ENCODE results near the gene ARHGAP25.

The ARHGAP25 gene

DNA sequence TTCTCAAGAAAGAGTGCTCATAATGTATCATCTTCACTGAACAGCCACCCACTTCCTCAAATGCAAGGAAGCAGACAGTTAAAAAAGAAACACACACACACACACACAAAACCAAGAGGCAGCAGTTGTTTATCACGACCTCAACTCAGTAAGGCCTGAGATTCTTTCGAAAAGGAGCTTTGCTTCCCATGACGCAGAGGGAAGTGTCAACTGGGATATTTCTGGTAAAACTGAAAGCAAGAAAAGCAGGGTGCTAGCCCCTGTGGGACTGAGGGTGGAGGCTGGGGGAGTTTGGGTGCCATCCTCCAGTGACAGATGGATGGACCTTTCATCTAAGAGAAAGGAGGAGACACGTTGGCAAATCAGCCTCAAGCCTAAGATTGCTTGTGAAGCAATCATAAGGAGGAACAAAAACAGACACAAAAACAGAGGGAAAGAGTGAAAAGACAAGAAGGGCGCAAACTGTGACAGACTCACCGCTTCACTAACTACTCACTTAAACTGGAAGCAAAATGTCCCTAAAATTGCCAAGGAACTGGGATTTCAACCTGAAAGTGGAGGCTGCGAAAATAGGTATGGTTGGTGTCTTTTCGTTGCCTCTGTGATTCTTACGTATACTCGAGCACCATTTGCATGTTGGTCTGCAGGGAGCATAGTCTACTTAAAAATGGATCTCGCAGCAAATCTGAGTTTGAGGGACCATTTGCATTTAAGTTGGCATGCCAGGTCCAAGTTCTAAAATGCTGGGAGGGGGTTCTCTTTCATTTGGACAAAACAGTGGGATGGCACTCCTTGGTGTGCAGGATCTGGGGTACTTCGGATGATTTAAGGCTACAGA, at the start of gene ARHGAP25:
ARHGAP25 (plus strand) TSS at position 124 of the 838 bp plus-strand sequence; CDS start at position 513, 389 bp downstream.
- peak; percentile 52 for DNase-seq

DNA sequence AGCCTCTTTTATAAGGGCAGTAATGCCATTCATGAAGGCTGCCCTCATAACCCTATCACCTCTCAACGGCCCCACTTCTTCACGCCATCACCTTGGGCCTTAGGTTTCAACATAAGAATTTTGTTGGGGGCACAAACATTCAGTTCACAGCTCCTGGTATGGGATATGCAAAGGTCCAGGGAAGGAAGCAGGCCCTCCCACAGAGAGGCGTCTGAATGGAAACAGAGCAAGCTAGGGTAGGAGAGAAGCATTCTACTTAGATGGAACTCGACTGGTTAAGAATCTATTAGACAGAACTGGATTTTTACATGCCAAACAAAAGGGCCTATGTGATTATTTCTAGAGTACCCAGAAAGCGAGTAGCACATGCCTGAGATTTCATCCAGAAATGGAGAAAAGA, 48.4 kb upstream of the ARHGAP25 start:
- DNase-seq = no peak

DNA sequence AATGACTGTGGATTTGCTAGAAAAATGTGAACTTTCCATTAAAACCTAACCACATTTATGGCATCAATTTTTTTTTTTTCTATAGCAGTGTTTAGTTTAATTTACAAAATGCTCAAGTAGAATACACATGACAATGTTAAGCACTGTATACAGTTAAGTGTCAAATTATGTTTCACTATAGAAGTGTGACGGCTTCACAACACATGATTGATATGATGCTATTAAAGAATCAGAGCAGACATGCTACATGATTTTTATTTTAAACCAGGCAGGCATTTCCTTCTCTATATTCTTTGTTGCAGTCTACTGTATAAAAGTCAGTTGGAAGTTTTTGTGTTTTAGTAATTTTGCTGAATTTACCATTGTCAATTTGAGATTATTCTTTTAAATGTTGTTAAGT, 47.6 kb upstream of the ARHGAP25 start:
- DNase-seq = no peak

DNA sequence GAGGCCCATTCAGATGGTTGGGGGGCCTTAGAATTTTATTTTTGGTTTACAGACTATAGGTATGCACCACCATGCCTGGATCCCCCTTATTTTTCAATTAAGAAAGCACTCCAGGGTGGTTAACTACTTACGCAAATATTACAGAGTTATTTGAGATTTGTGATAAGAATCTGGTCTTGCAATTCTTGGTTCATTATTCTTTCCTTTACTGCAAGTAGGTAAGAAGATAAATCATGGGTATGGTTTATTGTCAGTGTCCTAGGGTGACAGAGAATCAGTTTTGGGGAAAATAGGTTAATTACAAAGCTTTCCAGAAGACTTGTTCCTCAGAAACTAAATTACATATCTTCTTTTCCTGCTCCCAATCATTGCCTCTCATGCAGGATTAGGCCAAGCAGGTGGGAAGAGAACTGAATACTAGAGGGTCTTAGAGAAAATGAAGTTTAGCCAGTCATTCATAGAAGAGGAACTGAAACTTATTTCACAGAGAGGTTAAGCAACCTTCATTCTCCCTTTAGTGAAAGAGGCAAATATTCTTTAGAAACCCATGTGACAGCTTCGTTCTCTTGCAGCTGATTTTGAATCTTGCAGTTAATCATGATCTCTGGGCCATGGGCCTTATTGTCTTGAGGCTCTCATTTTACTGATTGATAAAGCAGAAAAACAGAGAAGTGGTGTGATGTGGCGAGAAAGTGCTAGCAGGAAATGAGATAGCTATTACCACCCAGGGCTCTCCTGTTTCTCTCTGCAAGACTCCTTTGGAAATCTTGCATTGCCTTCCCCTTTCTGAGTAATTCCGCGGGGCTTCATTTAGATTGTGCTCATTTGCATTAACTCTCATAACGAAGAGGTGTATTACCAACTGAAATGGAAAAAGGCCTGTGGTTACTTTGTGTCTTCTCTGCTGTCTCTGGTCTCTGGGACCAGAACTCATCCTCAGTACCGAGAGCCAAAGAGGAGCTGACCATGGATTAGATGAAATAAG, 44.8 kb upstream of the ARHGAP25 start:
- no peak for DNase-seq

DNA sequence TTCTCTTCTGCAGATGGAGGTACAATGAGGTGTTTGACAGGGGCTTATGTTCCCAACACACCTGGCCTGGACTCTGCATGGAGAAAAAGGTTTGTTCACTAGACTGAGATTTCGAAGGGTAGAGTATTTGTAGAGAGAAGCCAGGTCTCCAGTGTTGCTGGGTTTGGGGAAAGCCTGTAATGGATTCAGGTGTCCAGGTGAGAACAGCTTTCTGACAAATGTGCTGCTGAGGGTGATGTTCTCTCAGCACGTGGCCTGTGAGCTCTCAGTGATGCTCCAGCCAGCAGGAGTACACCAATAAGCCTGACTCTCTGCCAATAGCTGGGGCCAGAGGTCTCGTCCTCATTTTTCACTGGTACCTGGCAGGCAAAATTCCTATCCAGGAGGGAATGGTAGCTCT, 43.8 kb upstream of the ARHGAP25 start:
- DNase-seq = no peak

DNA sequence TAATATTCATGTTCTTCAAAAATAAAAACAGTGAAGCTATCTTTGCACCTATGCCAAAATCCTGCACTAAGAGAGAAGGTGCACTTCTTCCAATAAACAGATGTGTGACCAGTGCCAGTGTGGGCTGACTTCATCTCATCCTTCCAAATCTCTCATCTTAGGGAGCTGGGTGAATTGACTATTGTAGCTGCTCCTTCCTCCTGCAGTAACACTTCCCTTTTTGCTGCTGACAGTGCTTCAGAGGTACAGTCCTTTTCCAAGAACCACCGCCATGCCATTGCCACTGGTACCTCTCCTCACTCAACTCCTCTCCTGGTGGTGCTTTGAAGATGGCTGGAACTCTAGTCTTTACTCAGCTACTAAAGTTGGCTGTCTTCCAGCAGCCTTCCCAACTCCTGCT, 42.1 kb upstream of the ARHGAP25 start:
- no peak for DNase-seq

DNA sequence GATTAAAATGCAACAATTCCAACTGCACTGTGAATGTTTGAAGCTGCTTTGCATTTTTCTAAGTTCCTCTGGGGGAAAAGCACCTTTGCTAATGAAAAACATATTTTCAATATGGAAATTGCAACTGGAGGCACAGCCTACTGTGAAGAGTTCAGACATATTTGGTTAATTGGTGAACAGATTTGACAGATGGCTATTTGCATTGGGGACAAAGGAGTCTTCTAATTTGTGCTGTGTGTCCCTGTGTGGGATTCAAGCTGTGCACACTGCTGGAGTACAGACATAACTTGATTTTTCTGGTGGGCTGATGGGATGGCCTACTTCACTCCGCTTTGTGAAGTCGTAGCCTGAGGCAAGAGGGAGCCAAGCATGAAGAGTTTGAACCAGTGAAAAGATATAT, 40.7 kb upstream of the ARHGAP25 start:
- no peak for DNase-seq

GRCh38 chr2:68695971-68696370, 38.6 kb upstream of the ARHGAP25 start:
- DNase-seq = no peak

- DNase-seq = no peak
Observed at GRCh38 chr2:68696554-68696953, 38.1 kb upstream of the ARHGAP25 start.

- DNase-seq = no peak
Observed at GRCh38 chr2:68698567-68699377, 35.8 kb upstream of the ARHGAP25 start.

GRCh38 chr2:68700560-68700959, 34.1 kb upstream of the ARHGAP25 start:
- no peak for DNase-seq

GRCh38 chr2:68706637-68707036, 28.0 kb upstream of the ARHGAP25 start:
- DNase-seq = no peak

DNA sequence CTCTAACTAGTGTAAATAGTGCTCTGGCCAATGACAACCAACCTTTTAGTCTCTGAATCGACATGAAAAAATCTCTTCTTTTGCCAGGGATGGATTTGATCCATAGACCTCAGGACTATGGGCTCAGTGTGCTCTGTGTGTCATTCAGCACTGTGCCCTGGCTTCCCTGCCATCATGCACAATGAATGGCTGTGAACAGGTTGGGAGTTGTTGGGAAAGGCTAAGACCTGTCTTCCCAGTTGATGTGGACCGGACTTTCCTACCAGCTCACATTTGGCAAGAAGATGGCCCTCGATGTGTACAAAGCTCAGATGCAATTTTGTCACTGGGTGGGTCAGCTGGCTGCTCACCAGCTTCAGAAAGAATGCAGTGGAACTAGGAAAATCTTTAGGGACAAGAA, 26.0 kb upstream of the ARHGAP25 start:
- no peak for DNase-seq

DNA sequence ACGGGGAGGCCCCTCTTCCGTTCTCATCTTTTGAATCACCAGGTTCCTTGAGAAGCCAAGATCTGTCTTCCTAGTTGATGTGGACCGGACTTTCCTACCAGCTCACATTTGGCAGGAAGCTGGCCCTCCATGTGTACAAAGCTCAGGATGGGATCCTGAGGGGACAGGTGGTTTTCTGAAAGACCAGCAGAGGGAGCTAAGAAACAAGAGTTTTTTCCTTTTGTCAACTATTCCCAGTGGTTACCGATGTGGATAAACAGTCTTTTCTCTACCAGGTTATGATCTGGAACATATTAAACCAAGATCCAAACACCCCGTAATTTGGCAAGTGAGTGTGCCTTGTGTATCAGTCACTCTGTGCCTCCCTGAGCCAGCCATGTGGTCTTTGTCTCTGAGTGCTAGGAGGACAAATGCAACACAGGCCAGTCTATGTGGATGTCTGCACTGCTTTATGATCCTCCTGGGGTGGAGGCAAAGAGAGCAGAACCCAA, 25.1 kb upstream of the ARHGAP25 start:
- DNase-seq = no peak

DNA sequence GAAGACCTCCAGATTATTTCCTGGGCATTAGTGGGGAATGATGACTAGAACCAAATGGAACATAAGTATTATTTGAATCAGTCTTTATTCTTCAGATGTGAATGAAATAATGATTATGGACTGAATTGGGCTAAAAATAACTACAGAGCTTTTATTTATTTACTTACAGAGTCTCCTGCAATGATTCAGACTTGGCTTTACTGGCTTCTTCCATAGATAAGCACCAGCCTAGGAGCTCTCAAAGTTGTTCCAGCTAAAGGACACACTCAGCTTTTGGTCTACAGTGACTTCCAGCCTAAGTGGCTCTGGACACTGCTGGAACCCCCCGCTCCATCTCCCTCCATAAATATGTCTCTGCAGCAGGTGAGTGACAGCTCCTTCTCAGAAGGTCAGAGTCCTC, 24.3 kb upstream of the ARHGAP25 start:
- DNase-seq = no peak

DNA sequence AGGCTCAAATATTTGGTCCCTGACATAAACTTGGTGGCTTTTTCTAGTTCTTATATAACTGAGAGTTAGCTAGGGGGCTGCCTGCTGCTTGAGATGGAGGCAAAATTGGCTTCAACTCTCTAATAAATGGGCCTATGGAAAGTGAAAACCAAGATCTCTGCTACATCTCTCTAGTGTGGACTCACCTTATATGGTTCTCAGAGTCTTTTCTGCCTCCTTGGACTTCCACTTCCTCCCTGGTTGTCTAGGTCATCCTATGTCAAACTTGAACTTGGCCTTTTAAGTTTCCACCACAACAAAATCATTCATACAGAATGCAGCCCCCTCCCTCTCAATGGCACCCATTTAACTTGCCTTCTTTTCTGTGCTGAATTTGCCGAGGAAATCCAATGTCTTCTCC, 23.9 kb upstream of the ARHGAP25 start:
- DNase-seq = no peak

DNA sequence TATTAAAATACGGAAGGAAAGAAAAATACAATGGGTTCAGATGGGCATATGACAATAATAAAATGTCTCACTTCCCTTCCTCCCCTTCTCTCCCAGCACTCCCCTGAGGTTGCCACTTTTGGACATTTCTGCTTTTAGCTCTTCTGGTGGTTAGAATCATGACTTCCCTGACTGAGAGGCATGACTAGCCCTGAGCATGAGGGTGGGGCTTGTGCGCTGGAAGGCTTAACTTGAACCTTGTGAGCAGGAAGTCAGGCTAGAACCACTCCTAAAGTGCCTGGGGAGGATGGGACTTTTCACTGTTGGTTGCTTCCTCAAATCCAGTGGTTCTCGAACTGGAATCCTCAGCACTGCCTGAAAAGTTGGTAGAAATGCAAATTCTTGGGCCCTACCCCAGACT, 19.7 kb upstream of the ARHGAP25 start:
- DNase-seq = no peak

GRCh38 chr2:68715353-68716041, 19.1 kb upstream of the ARHGAP25 start:
- DNase-seq = peak; percentile 45

GRCh38 chr2:68716604-68717304, 17.9 kb upstream of the ARHGAP25 start:
- DNase-seq = no peak

- DNase-seq = no peak
Observed at GRCh38 chr2:68717305-68717661, 17.3 kb upstream of the ARHGAP25 start.

- no peak for DNase-seq
Observed at GRCh38 chr2:68719912-68720311, 14.7 kb upstream of the ARHGAP25 start.

DNA sequence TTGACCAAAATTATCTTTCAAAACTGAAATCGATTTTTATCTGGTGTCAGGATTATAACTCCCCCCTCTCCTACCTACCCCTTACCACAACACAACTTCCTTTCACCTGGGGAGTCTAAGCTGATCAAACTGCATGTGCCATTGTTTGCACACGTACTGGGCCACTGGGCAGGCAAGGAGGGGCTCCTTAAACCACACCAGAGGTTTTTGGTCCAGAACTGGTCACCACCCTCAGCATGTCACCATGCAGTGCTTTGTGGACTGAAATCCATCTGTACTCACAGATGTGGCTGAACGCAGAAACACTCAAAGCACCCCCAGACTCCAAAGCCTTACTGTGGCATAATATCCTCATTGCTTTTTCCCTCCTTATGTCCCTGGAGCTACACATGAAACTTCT, 13.9 kb upstream of the ARHGAP25 start:
- DNase-seq = no peak
